Tibial artery (tissue), 4 donors: ENCODE data around the gene ZSCAN23.

Experiments
- DNase-seq, 2 donors: peaks; one replicate each; pipeline ENCODE4 v3.0.0-alpha.2; 2019
- H3K27ac ChIP-seq, 2 donors: fragments of 200-600 bp; sonication (generic) in 1 of 2; 1 replicate in 1 of 2; 2 replicates in 1 of 2; pipeline ENCODE4 v1.5.1; 2018 to 2019; ENCODE audit warnings: mild to moderate bottlenecking in 1 of 2
- H3K27me3 ChIP-seq, 2 donors: fragments of 200-600 bp; sonication (generic) in 1 of 2; one replicate each; pipeline versions ENCODE4 v1.5.1 to v1.6.0; 2016 to 2019
- H3K36me3 ChIP-seq, 3 donors: fragments of 200-600 bp; sonication (generic) in 2 of 3; one replicate each; pipeline ENCODE4 v1.5.1; 2016 to 2019; ENCODE audit warnings: mild to moderate bottlenecking in 2 of 3
- H3K4me1 ChIP-seq, 4 donors: fragments of 200-600 bp; sonication (generic) in 2 of 4; 1 replicate in 3 of 4; 2 replicates in 1 of 4; pipeline ENCODE4 v1.5.1; 2016 to 2019
- H3K4me3 ChIP-seq, 2 donors: fragments of 200-600 bp; sonication (generic) in 1 of 2; 1 replicate in 1 of 2; 2 replicates in 1 of 2; pipeline ENCODE4 v1.5.1; 2018 to 2019; ENCODE audit warnings: mild to moderate bottlenecking in 2 of 2
- H3K9me3 ChIP-seq, 3 donors: fragments of 200-600 bp; sonication (generic) in 1 of 3; one replicate each; pipeline ENCODE4 v1.5.1; 2016 to 2019
- CTCF ChIP-seq, 2 experiments: fragments of 200-600 bp in 1 of 2; fragments of 450-650 bp in 1 of 2; IDR thresholded peaks; one replicate each; pipeline ENCODE4 v1.5.1; 2017 to 2019; ENCODE audit warnings: antibody characterized with exemption in 2 of 2, mild to moderate bottlenecking in 1 of 2, moderate library complexity in 1 of 2
- intact Hi-C: fragments of 100-400 bp; cut with DNase I; formaldehyde crosslinking; loops from one replicate; pipeline ENCODE4 v1.15.0; 2023; ENCODE audit warnings: low total_unique reads

The ZSCAN23 gene

DNA sequence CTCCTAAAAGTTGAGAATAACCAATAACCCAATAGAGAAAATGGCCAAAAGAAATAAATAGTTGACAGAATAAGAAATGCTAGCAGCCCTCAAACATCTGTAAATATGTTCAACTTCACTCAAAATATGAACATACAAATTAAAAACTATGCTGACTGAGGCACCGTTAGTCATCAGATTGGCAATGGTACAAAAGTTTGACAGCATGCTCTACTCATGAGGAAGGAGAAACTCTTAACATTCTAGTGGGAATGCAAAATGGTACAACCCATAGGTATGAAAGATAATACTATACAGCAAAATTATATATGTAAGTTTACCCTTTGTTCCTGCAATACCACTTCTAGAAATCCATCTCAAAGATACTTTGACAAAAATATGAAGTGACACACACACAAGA is 42.1 kb downstream of the ZSCAN23 start:
- no peaks in the 10 kb centered on the region for H3K27me3 ChIP-seq

GRCh38 chr6:28400122-28400451 is 43.2 kb downstream of the ZSCAN23 start:
- Histone ChIP-seq H3K4me1 (peaks cover 0 to 36% (median 14%) of the 10 kb centered on the region in 4 donors), H3K27me3 (no peaks in the 10 kb centered on the region), H3K27ac (peak overlapping the region; percentile 44 to 54), H3K36me3 (peaks cover 0 to 15% (median 11%) of the 10 kb centered on the region in 3 donors), H3K9me3 (no peaks in the 10 kb centered on the region), H3K4me3 (peak overlapping the region; percentile 63 to 81)
- intact Hi-C loops: no loop called here
- no peak for DNase-seq
- TF ChIP-seq CTCF (IDR thresholded peaks at IDR 0.05): no peak

More for the DNA sequence above, 42.1 kb downstream of the ZSCAN23 start:
- Histone ChIP-seq H3K9me3 (no peaks in the 10 kb centered on the region), H3K36me3 (peaks cover 0 to 13% (median 9%) of the 10 kb centered on the region in 3 donors), H3K4me1 (peaks cover 0 to 33% (median 14%) of the 10 kb centered on the region in 4 donors), H3K27ac (no peak overlapping the region), H3K4me3 (no peak overlapping the region)
- no peak for TF ChIP-seq CTCF (IDR thresholded peaks at IDR 0.05)
- intact Hi-C loops: no loop called here
- no peak for DNase-seq

GRCh38 chr6:28399350-28400121 is 43.8 kb downstream of the ZSCAN23 start, which contains the start of gene ZSCAN12:
TSS of gene ZSCAN12 (minus strand) at chr6:28399747. CDS start at chr6:28398405, 1,342 bp downstream.
- peak; percentile 76 to 86 for DNase-seq
- Histone ChIP-seq H3K9me3 (no peaks in the 10 kb centered on the region), H3K4me3 (peak within 1 kb of the TSS; percentile 63 to 81), H3K36me3 (peaks cover 0 to 15% (median 11%) of the 10 kb centered on the region in 3 donors), H3K27me3 (no peaks in the 10 kb centered on the region), H3K4me1 (peaks cover 0 to 36% (median 14%) of the 10 kb centered on the region in 4 donors), H3K27ac (peak within 1 kb of the TSS; percentile 44 to 54)
- intact Hi-C loops: no loop called here
- peak; percentile 33 to 42 for TF ChIP-seq CTCF (IDR thresholded peaks at IDR 0.05)

DNA sequence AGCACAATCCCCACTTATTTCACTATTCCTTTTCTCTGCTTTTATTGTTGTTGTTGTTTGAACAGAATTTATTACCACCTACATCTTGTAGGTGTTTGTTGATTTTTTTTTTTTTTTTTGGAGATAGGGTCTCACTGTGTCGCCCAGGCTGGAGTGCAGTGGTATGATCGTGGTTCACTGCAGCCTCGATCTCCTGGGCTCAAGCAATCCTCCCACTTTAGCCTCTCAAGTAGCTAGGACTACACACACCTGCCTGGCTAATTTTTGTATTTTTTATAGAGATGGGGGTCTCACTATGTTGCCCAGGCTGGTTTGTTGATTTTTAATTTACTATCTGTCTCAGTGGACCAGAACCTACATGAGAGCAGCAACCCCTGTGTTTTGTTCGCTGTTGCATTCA is 47.4 kb downstream of the ZSCAN23 start:
- DNase-seq: no peak
- Histone ChIP-seq H3K27me3 (no peaks in the 10 kb centered on the region), H3K4me1 (peaks cover 0 to 36% (median 14%) of the 10 kb centered on the region in 4 donors), H3K27ac (no peak overlapping the region), H3K36me3 (peaks cover 27 to 46% (median 33%) of the 10 kb centered on the region in 3 donors), H3K9me3 (no peaks in the 10 kb centered on the region), H3K4me3 (no peak overlapping the region)
- no peak for TF ChIP-seq CTCF (IDR thresholded peaks at IDR 0.05)
- intact Hi-C loops: no loop called here

- H3K27ac ChIP-seq: no peak overlapping the region
- no peak for TF ChIP-seq CTCF (IDR thresholded peaks at IDR 0.05)
- intact Hi-C loops: no loop called here
- no peaks in the 10 kb centered on the region for H3K27me3 ChIP-seq
- H3K4me1 ChIP-seq: peaks cover 0 to 28% (median 14%) of the 10 kb centered on the region in 4 donors
- H3K4me3 ChIP-seq: no peak overlapping the region
- H3K9me3 ChIP-seq: no peaks in the 10 kb centered on the region
- peaks cover 43 to 64% (median 50%) of the 10 kb centered on the region in 3 donors for H3K36me3 ChIP-seq
- no peak for DNase-seq
Observed at GRCh38 chr6:28393912-28394662, 49.2 kb downstream of the ZSCAN23 start.
